HG03457 (cell line): ENCODE data around the gene CPA5.
"Not testable (repeated sequence)": the region's sequence is repeated elsewhere in the genome, so short reads cannot be mapped to it uniquely, and the experiment has no call there.

Experiments
- ATAC-seq: cut with Tn5 transposase; IDR thresholded peaks from one replicate; pipeline ENCODE4 v1.9.1; 2021; ENCODE audit warnings: moderate number of reproducible peaks; ENCODE audit not compliant: unreplicated experiment

The CPA5 gene, protein sequence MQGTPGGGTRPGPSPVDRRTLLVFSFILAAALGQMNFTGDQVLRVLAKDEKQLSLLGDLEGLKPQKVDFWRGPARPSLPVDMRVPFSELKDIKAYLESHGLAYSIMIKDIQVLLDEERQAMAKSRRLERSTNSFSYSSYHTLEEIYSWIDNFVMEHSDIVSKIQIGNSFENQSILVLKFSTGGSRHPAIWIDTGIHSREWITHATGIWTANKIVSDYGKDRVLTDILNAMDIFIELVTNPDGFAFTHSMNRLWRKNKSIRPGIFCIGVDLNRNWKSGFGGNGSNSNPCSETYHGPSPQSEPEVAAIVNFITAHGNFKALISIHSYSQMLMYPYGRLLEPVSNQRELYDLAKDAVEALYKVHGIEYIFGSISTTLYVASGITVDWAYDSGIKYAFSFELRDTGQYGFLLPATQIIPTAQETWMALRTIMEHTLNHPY

DNA sequence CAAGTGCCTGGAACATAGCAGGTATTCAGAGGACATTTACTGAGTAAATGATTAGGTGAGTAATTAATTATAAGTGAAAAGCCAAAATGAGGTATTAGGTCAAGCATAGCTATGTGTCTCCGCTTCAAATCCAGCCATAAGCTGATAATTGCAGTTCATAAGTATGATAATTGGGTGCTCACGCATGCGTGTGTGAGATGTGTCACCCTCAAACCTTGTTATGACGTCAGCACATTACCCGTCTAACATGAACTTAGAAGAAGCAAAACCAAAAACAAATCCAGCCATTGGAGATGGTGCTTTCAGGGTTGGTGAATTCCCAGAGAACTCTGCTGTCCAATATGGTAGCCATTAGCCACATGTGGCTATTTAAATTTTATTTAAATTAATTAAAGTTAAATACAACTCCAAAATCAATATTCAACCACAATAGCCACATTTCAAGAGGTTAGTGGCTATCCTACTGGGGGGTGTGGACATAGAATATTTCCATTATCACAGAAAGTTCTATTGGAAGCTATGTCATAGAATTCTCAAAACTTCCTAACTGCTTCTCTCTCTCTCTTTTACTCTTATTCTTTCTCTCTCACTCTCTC, at the start of gene CPA5:
Gene CPA5 (plus strand): TSS at position 546 of the 596 bp plus-strand sequence. CDS start 1,670 bp downstream, outside the sequence.
- ATAC-seq = no peak

DNA sequence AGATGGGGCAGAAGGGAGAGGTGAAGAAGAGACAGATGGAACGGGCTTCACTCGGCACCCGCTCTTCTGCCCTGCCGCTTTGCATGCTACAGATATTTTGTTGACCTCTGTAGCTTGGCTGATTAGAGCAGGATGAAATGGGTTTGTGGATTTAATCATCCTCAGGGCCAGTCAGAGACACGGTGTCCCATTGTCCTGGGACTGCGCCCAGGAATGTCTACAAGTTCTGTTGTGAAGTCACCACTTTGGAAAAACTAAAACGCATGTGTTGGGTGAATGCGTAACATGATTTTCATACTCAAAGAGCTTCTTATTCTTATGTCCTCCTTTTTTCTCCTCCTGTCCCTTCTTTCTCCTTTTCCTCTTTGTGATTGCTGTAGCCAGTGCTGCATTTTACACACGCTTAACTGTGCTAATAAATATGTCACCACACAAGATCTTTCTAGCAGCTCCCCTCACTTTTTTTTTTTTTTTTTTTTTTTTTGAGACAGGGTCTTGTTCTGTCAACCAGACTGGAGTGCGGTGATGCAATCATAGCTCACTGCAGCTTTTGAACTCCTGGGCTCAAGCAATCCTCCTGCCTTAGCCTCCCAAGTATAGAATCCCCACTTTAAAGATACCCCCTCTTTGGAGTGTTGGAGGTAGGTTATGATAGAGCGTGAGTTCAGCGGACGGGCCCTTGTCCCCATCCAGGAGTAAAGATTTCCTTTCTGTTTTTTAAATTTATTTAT, 48.2 kb upstream of the CPA5 start:
- ATAC-seq = no peak

DNA sequence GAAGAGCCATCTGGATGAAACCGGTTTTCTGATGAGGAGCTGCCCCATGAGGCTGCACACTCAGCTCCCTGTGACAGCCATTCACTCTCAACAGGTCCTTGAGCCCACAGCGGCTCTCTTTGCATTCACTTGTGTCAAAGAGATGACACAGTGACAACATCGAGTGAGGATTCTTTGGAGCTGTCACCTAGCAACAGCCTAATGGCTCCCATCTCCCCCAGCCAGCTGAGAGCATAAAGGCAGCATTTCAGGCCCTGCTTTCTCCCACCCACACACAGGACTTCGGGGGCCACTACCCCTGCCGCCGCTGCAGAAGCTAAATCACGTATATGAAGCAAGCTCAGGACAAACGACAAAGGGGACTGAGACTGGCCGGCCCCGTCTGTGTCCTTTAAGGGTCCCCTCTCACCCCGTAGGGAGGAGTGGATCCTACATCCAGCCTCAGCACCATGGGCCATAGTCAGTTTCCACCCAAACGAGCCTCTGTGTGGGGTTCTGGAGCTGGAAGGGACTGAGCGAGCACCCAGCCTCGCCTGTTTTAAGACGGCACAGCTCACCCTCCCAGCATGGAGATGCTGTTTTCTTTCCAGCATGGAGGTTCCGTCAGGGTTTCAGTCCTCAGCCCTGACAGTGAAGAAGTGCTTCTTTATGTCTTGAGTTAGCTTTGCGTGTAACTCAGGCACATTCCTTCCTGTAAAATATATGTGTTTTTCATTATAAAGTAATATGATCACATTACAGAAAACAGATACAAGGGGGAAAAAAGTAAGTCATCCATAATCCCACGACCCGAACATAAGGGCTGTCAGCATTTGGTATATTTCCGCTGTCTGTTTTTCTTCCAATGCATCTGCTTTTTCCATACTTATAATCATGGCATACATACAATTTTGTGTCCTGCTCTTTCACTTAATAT, 46.7 kb upstream of the CPA5 start:
- ATAC-seq = no peak

DNA sequence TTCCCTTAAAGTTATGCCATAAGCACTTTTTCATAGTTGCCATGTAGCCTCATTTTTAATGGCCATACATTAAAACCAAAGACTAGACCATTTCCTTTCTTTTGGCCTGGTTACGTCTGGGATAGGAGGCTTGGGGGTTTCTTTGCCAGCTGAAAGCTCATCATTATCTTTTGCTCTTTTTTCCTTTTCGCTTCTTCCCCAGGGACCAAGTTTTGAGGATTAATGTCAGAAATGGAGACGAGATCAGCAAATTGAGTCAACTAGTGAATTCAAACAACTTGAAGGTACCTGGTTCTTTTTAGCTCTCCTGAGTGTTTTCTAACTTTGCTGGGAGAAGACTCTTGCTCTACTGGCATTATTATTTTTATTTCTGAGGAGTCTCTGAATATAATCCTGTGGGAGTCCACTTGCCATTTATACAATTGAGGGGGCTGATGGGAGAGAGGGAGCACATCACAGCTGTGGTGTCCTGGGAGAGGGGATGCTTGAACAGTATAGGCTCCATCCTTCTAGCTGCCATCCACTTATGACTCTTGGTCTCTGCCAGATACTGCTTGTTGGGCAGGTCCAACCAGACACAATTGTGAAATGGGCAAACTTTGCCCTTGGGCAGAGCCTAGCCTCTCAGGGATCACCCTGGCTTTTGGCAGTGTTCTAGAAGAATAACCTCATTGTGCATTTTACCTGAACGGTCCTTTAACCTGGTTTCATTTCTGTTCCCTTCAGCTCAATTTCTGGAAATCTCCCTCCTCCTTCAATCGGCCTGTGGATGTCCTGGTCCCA, 45.9 kb upstream of the CPA5 start:
- ATAC-seq = no peak

DNA sequence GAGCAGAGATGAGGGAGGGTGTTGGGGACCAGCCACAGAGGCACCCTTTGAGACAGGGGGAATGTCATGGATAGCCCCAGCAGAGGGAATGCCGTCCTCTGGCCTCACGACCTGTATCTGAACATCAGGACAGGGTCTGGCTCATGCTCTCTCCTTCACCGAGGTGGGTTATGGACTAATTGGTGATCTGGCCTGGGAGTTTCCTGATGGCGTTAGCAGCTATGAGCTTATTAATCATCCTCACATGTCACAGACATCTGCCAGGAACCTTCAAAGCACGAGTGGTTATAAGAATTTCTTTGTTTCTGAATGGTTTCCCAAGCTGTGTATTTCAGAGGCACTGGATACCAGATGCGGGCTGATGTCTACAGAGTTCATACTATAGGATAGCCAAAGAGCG, 44.8 kb upstream of the CPA5 start:
- no peak for ATAC-seq

DNA sequence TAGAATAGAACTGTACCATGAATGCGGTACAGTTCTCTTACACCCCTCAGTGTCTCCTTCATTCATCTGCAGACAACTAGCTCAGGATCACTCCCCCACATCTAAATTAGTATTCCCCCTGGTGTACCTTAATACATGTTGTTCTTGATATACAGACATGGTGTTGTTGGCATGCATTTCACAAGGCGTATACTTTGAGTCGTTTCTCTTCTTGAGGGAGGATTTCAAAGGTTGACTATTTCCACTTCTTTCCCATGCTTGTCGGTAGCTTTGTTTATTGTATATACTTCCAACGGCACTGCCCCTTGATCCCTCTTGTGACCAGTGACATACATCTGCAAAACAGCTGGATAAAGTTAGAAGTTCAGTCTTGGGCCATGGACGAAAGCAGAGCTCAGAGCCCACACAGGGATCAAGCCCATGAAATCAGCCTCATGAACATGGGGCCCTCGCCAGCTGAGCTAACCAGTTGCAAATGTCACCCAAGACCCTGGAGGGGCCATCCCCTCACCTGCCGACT, 43.1 kb upstream of the CPA5 start:
- no peak for ATAC-seq

DNA sequence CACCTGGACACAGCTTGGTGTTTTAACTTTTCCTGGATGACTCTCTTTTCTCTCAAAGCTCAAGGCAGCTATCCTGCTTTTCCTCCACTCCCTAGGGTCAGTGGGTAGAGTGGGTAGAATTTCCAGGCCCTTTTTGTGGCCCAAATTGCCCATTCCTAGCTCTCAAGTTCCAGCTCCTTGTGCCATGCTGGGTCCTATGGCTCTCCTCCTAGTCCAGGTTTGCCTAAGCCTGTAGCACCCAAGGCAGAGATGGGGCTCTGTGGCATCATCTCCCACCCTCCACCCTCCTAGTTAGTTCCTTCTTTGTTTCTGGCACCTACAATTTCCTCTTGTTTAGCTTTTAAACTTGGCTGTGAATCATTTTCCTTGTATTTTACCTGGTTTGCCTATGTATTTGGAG, 42.0 kb upstream of the CPA5 start:
- ATAC-seq = no peak

DNA sequence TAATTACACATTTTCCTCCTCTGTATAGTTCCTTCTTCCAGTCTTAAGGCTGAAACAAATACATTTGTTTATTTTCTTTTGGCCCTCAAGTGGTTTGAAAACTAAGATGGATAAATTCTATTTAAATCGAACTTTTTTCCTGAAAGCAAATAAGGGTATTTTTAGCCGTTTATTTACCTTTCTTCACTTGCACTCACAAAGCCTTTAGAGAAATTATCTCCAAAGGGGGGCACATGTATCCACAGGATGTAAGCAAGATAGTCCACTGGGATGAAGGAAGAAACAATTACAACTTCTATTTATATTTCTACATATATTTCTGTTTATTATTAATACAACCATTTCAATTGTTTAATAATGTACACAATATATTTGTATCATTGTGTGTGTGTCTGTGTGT, 41.5 kb upstream of the CPA5 start:
- no peak for ATAC-seq

DNA sequence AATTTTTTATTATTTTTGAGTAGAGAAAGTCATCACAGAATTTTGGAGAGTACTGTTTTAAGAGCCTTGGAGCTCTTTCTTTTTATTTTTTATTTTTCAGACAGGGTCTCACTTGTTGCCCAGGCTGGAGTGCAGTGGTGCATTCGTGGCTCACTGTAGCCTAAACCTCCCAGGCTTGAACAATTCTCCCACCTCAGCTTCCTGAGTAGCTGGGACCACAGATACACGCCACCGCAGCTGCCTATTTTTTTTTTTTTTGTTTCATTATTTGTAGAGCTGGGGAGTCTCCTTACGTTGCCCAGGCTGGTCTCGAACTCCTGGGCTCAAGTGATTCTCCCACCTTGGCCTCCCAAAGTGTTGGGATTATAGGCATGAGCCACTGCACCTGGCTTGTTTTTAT, 41.1 kb upstream of the CPA5 start:
- ATAC-seq = no peak

DNA sequence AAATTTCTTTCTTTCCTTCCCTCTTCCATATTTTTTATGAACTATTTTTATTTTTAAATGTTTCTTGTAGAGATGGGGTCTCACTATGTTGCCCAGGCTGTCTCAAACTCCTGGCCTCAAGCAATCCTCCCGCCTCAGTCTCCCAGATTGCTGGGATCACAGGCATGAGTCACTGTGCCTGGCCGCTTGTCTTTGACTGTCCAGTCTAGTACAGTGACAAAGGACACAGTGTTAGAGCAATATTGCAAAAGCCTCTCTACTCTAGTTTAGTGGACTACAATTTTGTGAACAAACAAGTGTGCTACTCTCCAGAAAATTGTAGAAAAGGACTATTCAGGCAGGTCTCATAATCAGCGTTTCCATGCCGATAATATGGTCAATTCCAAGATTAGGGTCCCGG, 40.6 kb upstream of the CPA5 start:
- ATAC-seq = no peak

DNA sequence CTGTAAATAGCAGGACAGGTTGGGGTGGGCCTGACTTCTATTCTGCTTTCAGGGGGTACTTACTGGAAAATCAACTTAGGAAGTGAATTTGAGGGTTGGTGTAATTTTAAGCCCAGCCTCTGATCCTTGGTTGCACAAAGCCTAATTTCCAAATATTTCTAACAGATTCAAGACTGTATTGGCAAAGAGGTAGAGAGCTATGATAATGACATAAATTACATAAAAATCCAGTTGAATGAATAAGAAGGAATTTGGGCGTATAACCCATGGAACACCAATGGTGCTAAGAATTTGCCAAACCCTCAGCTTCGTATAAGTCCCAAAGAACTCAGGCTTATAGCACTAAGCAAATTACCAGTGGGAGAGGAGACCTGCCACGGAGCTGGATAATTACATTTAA, 39.7 kb upstream of the CPA5 start:
- no peak for ATAC-seq

DNA sequence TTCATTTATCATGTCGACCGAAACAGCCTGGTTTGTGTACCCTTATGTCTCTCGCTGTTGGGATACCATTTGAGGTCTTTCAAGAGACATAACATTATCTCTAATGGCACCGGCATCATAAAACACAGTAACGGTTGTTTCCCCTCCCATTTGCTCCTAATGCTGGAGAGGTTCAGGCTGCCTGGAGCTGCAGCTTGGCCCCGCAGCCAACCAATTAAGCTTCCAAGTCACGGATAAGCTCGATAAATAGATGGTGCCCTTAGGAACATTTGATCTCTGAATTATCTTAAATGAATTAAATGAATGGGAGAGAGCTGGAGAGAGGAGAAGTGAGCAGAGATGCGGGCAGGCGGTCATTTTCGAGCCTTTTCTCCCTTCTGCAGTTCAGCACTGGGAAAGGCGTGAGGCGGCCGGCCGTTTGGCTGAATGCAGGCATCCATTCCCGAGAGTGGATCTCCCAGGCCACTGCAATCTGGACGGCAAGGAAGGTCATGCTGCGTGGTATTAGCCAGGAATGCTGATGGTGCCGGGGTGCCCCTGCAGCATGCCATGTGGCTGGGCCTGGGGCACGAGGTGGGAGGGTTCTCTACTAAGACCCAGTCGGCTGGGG, 39.1 kb upstream of the CPA5 start:
- no peak for ATAC-seq

DNA sequence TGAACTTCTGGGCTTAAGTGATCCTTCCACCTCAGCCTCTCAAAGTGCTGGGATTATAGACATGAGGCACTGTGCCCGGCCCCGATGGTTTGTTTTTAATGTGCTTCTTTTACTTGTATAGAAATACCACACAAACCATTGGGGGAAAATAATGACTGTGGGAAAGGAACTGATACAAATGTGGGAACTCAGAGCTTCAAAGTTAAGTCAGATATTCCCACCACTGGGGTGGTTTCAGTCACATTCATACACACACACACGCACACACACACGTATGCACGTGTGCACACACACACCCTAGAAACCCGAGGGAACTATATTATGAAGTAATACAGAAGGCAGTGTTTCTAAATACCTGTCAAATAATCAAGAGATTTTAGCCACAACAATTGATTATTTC, 34.6 kb upstream of the CPA5 start:
- ATAC-seq = no peak

DNA sequence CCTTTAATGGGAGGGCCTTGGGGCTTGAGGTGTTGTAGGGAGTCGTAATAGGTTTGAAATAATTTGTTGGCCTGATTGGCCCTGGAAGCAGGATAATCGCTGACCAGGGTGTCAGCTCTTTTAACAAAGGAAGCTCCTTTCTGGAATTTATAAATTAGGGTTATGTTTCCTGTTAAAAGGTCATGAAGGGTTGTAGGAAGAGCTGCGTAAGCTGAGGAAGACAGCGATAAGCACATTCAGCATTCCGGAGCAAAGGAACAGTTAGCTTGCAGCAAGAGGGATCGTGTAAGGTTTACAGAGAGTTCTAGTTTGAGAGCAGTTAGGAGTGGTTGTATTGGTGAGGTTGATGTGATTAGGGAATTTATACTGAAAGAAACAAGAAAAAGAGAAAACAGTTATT, 30.3 kb upstream of the CPA5 start:
- no peak for ATAC-seq

DNA sequence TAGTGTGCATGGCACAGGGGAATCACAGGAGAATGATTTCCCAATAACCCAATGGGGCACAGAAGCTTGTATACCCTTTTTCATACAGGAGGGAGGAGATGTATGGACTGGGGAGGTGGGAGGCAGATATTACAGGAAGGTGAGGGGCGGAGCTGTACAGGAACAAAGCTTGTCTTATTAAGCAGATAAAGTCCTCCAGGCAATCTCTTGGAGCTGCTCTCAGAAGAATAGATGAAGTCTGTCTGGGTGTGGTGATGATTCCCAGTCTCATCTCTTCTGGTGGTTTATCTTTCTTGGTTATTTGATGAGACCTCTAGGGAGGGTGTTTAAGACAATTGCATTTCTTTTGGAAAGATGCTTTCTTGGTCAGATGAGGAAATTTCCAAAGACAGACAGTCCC, 25.1 kb upstream of the CPA5 start:
- ATAC-seq = no peak

DNA sequence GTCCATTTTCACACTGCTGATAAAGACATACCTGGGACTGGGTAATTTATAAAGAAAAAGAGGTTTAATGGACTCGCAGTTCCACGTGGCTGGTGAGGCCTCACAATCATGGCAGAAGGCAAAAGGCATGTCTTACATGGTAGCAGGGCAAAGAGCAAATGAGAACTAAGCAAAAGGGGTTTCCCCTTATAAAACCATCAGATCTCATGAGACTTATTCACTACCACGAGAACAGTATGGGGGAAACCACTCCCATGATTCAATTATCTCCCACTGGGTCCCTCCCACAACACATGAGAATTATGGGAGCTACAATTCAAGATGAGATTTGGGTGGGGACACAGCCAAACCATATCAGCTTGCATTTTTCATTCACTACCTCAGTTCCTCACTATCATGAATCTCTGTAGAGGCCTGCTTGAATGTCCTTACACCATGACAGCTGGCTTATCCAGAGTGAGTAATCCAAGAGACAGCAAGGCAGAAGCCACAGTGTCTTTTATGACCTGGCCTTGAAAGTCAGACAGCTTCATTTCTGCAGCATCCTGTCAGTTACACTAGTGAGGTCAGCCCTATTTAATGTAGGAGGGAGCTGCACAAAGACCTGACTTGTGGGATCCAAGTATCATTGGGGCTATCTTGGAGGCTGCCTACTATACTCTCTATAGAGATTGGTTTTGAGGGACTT, 22.9 kb upstream of the CPA5 start:
- not testable (repeated sequence) for ATAC-seq

DNA sequence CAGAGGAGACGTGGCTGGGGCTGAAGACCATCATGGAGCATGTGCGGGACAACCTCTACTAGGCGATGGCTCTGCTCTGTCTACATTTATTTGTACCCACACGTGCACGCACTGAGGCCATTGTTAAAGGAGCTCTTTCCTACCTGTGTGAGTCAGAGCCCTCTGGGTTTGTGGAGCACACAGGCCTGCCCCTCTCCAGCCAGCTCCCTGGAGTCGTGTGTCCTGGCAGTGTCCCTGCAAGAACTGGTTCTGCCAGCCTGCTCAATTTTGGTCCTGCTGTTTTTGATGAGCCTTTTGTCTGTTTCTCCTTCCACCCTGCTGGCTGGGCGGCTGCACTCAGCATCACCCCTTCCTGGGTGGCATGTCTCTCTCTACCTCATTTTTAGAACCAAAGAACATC, 22.0 kb upstream of the CPA5 start:
- no peak for ATAC-seq

DNA sequence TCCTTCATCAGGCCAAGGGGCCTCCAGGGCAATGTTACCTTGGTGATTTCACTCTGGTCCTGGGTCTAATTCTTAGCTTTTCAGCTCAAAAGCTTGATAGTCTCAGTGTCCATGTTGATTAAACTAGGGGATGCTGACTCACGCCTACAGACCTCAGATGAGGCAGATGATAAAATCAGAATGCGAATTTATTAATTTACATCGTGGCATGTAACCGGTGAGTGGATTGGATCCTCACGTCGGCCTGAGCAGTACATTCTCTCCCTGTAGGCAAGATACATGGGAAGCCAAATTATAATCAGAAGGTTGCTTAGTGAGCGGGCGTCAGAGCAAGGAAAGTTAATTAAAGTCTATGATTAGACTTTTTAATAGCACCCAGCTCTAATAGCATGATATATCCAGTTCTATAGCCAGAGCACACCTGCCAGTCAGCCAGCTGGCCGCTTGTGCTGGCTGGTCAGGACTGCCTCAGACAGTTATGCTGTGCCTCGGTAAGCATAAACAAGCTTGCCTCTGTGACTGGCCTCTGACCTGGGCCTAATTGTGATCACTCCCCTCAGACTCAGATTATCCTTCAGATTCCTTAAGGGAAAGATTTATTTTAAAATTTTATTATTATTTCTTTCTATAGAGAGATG, 20.2 kb upstream of the CPA5 start:
- no peak for ATAC-seq
